H1 (cell line): ENCODE results near the gene CHST9. TPM values are rescaled to one million over a fixed set of nuclear protein-coding genes. Genes with fewer than 3 reads are reported as not detected.

Source experiments
- CTCF ChIA-PET: fragments of 300-600 bp; sonication (Branson Sonifier 250); formaldehyde crosslinking; loops from one replicate; lab custom pipeline; 2021; ENCODE audit not compliant: partially characterized antibody; lab: Charles Lee
- POLR2A ChIA-PET: fragments of 300-600 bp; sonication (Branson Sonifier 250); formaldehyde crosslinking; loops from one replicate; lab custom pipeline; 2021; ENCODE audit warnings: inconsistent platforms; ENCODE audit not compliant: partially characterized antibody; lab: Charles Lee
- DNase-seq, 2 experiments: peaks; one replicate each; pipeline versions ENCODE4 v3.0.0 to v3.0.0-alpha.2; 2010 to 2022; ENCODE audit warnings: low spot score in 2 of 2, low read depth in 1 of 2, mixed read lengths in 1 of 2
- FAIRE-seq: peaks from 2 replicates; lab custom pipeline; 2011; peaks lifted over from hg19 to GRCh38; lab: Jason Lieb, UNC
- H2AFZ ChIP-seq: 2 replicates; pipeline ENCODE4 v1.8.1; 2012; ENCODE audit warnings: low read length, inconsistent platforms
- H2AK5ac ChIP-seq: 2 replicates; pipeline ENCODE4 v1.6.1; 2013; ENCODE audit warnings: low read depth, low read length
- H2BK120ac ChIP-seq: replicated peaks from 2 replicates; pipeline ENCODE3; 2013; ENCODE audit warnings: low read depth, low read length, inconsistent platforms
- H2BK12ac ChIP-seq: 2 replicates; pipeline ENCODE4 v1.6.1; 2013; ENCODE audit warnings: low read depth, low read length
- H2BK15ac ChIP-seq: 2 replicates; pipeline ENCODE4 v1.6.1; 2013; ENCODE audit warnings: low read length
- H2BK20ac ChIP-seq: 2 replicates; pipeline ENCODE4 v1.6.1; 2013; ENCODE audit warnings: low read length
- H2BK5ac ChIP-seq: 2 replicates; pipeline ENCODE4 v1.6.1; 2013; ENCODE audit warnings: low read depth, low read length
- H3K14ac ChIP-seq: 2 replicates; pipeline ENCODE4 v1.6.1; 2013; ENCODE audit warnings: inconsistent platforms; ENCODE audit not compliant: insufficient read length
- H3K18ac ChIP-seq: 2 replicates; pipeline ENCODE4 v1.6.1; 2013; ENCODE audit warnings: low read length; ENCODE audit errors: extremely low read depth
- H3K23ac ChIP-seq: 2 replicates; pipeline ENCODE4 v1.6.1; 2013; ENCODE audit warnings: inconsistent platforms; ENCODE audit not compliant: insufficient read length
- H3K23me2 ChIP-seq: 2 replicates; pipeline ENCODE4 v1.6.1; 2013; ENCODE audit warnings: low read depth, low read length
- H3K27ac ChIP-seq: 2 replicates; pipeline ENCODE4 v1.6.1; 2011; ENCODE audit warnings: low read depth, low read length, inconsistent platforms
- H3K27me3 ChIP-seq, 4 experiments: replicated peaks in 1 of 4; 1 replicate in 1 of 4; 2 replicates in 3 of 4; pipeline versions ENCODE4 v1.6.1 to v1.8.1; 2011 to 2013; ENCODE audit warnings: low read length in 3 of 4, mild to moderate bottlenecking in 3 of 4, inconsistent platforms in 2 of 4, mixed read lengths in 2 of 4, moderate library complexity in 1 of 4; ENCODE audit not compliant: control insufficient read depth in 3 of 4, insufficient read depth in 3 of 4; ENCODE audit errors: extremely low read depth in 1 of 4
- H3K36me3 ChIP-seq, 4 experiments: 2 replicates each; pipeline versions ENCODE4 v1.6.1 to v1.8.1; 2011 to 2013; ENCODE audit warnings: mild to moderate bottlenecking in 4 of 4, low read length in 3 of 4, moderate library complexity in 2 of 4, control low read depth in 1 of 4, inconsistent platforms in 1 of 4; ENCODE audit not compliant: insufficient read depth in 4 of 4, control insufficient read depth in 2 of 4
- H3K4ac ChIP-seq: replicated peaks from 2 replicates; pipeline ENCODE3; 2013; ENCODE audit warnings: low read length, low read depth, mixed read lengths, inconsistent platforms; ENCODE audit not compliant: insufficient read length
- H3K4me1 ChIP-seq, 4 experiments: replicated peaks in 1 of 4; 1 replicate in 1 of 4; 2 replicates in 3 of 4; pipeline versions ENCODE4 v1.6.1 to v1.8.1; 2011 to 2013; ENCODE audit warnings: low read length in 3 of 4, inconsistent platforms in 2 of 4, mixed read lengths in 1 of 4; ENCODE audit not compliant: insufficient read depth in 4 of 4, control insufficient read depth in 3 of 4
- H3K4me2 ChIP-seq, 2 experiments: 2 replicates each; pipeline versions ENCODE4 v1.6.1 to v1.8.1; 2011 to 2013; ENCODE audit warnings: low read depth in 2 of 2, low read length in 2 of 2, control low read depth in 1 of 2, inconsistent platforms in 1 of 2, mild to moderate bottlenecking in 1 of 2; ENCODE audit not compliant: insufficient read depth in 1 of 2
- H3K4me3 ChIP-seq, 4 experiments: fragments of 200-600, 300-600 bp in 1 of 4; sonication (generic), shearing (Covaris generic), sonication (Bioruptor Twin) in 1 of 4; 2 replicates each; pipeline versions ENCODE4 v1.5.1 to v1.8.1; 2011 to 2016; ENCODE audit warnings: low read length in 4 of 4, low read depth in 3 of 4, control low read depth in 2 of 4, inconsistent platforms in 2 of 4, mild to moderate bottlenecking in 2 of 4, mixed read lengths in 1 of 4, moderate library complexity in 1 of 4; ENCODE audit not compliant: insufficient read depth in 2 of 4; ENCODE audit errors: extremely low read depth in 1 of 4
- H3K56ac ChIP-seq: replicated peaks from 2 replicates; pipeline ENCODE3; 2013; ENCODE audit warnings: low read depth, mild to moderate bottlenecking, mixed read lengths, low read length, inconsistent platforms; ENCODE audit not compliant: insufficient read length
- H3K79me1 ChIP-seq: 2 replicates; pipeline ENCODE4 v1.6.1; 2013; ENCODE audit warnings: low read depth, low read length, control low read depth
- H3K79me2 ChIP-seq, 2 experiments: 2 replicates each; pipeline versions ENCODE4 v1.6.1 to v1.8.1; 2012 to 2013; ENCODE audit warnings: low read length in 2 of 2, mild to moderate bottlenecking in 2 of 2, inconsistent platforms in 1 of 2; ENCODE audit not compliant: insufficient read depth in 2 of 2, control insufficient read depth in 1 of 2
- H3K9ac ChIP-seq, 4 experiments: replicated peaks in 1 of 4; 1 replicate in 1 of 4; 2 replicates in 3 of 4; pipeline versions ENCODE4 v1.6.1 to v1.8.1; 2011 to 2013; ENCODE audit warnings: low read depth in 3 of 4, low read length in 3 of 4, control low read depth in 2 of 4, mild to moderate bottlenecking in 2 of 4, moderate library complexity in 2 of 4, inconsistent platforms in 1 of 4; ENCODE audit errors: extremely low read depth in 1 of 4
- H3K9me3 ChIP-seq, 2 experiments: 2 replicates each; pipeline versions ENCODE4 v1.6.1 to v1.8.1; 2012 to 2013; ENCODE audit warnings: mild to moderate bottlenecking in 2 of 2, moderate library complexity in 2 of 2, control low read depth in 1 of 2, inconsistent platforms in 1 of 2, low read depth in 1 of 2, low read length in 1 of 2, mixed read lengths in 1 of 2; ENCODE audit not compliant: insufficient read depth in 2 of 2
- H4K20me1 ChIP-seq, 2 experiments: replicated peaks in 1 of 2; 2 replicates each; pipeline versions ENCODE3 to v1.8.1; 2011 to 2013; ENCODE audit warnings: inconsistent platforms in 2 of 2, low read length in 2 of 2, mild to moderate bottlenecking in 1 of 2; ENCODE audit not compliant: insufficient read depth in 2 of 2, control insufficient read depth in 1 of 2
- H4K5ac ChIP-seq: 2 replicates; pipeline ENCODE4 v1.6.1; 2013; ENCODE audit warnings: low read length, low read depth, mixed read lengths, inconsistent platforms; ENCODE audit not compliant: insufficient read length
- H4K8ac ChIP-seq: 2 replicates; pipeline ENCODE4 v1.8.0; 2013; ENCODE audit warnings: mild to moderate bottlenecking, moderate library complexity, low read length, inconsistent platforms; ENCODE audit not compliant: insufficient read depth; ENCODE audit errors: extremely low read depth
- H4K91ac ChIP-seq: replicated peaks from 2 replicates; pipeline ENCODE3; 2013; ENCODE audit warnings: low read length, mixed read lengths, inconsistent platforms; ENCODE audit not compliant: insufficient read length
- BRCA1 ChIP-seq: IDR thresholded peaks from 2 replicates; pipeline ENCODE4 v1.6.1; 2012; ENCODE audit warnings: low read depth, low read length, improper control_type of control experiment
- CREB1 ChIP-seq: IDR thresholded peaks from 2 replicates; pipeline ENCODE4 v1.6.1; 2012; ENCODE audit warnings: inconsistent platforms
- KDM5A ChIP-seq: fragments of 200-600 bp; IDR thresholded peaks from 2 replicates; pipeline ENCODE4 v1.7.1; 2012; ENCODE audit warnings: mild to moderate bottlenecking, low read length, inconsistent platforms, mixed read lengths
- MAX ChIP-seq: IDR thresholded peaks from 2 replicates; pipeline ENCODE4 v1.6.1; 2012; ENCODE audit warnings: inconsistent platforms
- TAF7 ChIP-seq: optimal IDR thresholded peaks from 2 replicates; pipeline ENCODE3; 2011; ENCODE audit warnings: low read depth, mild to moderate bottlenecking, inconsistent platforms, low read length, moderate library complexity, borderline replicate concordance
- WGBS, 2 experiments: shearing (Covaris generic) in 1 of 2; methylation state at CpG; one replicate each; pipeline versions ENCODE4 v1.1.6 to v1.1.7; 2013 to 2015; ENCODE audit warnings: low lambda C conversion rate in 2 of 2, mixed read lengths in 2 of 2, inconsistent platforms in 1 of 2, low coverage in 1 of 2, missing lambda C conversion rate in 1 of 2; ENCODE audit not compliant: insufficient replicate concordance in 2 of 2, insufficient coverage in 1 of 2, insufficient read length in 1 of 2; ENCODE audit errors: extremely low coverage in 1 of 2, missing lambda C conversion rate in 1 of 2; 5-methylcytosine and 5-hydroxymethylcytosine counted together
- polyA plus RNA-seq, 7 experiments: library from polyadenylated mRNA; depleted of rRNA in 3 of 7; stranded (reverse) in 5 of 7; unstranded in 2 of 7; fragments of >200 nt in 5 of 7; fragments of 200-250 nt in 2 of 7; gene quantifications; 1 replicate in 5 of 7; 2 replicates in 1 of 7; 4 replicates in 1 of 7; pipeline versions ENCODE4 v1.2.1 to v1.2.3, GENCODE V29; 2011 to 2013; ENCODE audit warnings: missing spikeins in 2 of 7, mixed read lengths in 2 of 7
- total RNA-seq: library from RNA; stranded (reverse); fragmentation: NEBNext Ultra II Directional; extraction: Animal tissue kit (Norgen Biotek cat#: 25700); gene quantifications from 2 replicates; pipeline ENCODE4 v1.2.1, GENCODE V29; 2021

CHST9 gene
- total and polyA plus RNA-seq, 2 of the 8 experiments (the other 6 are each of a cell fraction or from before 2014, with no cell fraction given) = 3.2 to 24.3 TPM

GRCh38 chr18:27014841-27015240 lies 170.3 kb downstream of the CHST9 start:
- POLR2A ChIA-PET = no interaction called here
- no peak for TF ChIP-seq MAX
- TF ChIP-seq CREB1 = no peak
- no peak for TF ChIP-seq KDM5A
- no peak for TF ChIP-seq TAF7
- no peak for TF ChIP-seq BRCA1

More at GRCh38 chr18:27014841-27015240, 170.3 kb downstream of the CHST9 start:
- FAIRE-seq (no peak), DNase-seq (no peak)
- CTCF ChIA-PET = interaction anchor here (0.6 to 1.0 kb wide), 5 partner anchors 9 to 721 kb away, joined by 3 to 5 read pairs (median 3); no protein-coding TSS in a partner anchor
- Histone ChIP-seq H4K20me1 (no peaks in the 10 kb centered on the region), H2BK15ac (no peak overlapping the region), H3K23me2 (no peaks in the 10 kb centered on the region; the same call in 1 of the 2 replicates), H3K4me3 (no peak overlapping the region), H3K23ac (no peak overlapping the region), H2BK12ac (no peak overlapping the region), H3K36me3 (no peaks in the 10 kb centered on the region), H3K9ac (no peak overlapping the region), H2AK5ac (no peak overlapping the region; the same call in 1 of the 2 replicates), H3K9me3 (no peaks in the 10 kb centered on the region), H3K4me2 (no peak overlapping the region), H3K56ac (no peak overlapping the region), H2BK20ac (no peak overlapping the region), H3K18ac (no peak overlapping the region), H3K79me1 (no peaks in the 10 kb centered on the region), H2BK120ac (no peak overlapping the region), H3K4ac (no peak overlapping the region), H4K91ac (no peak overlapping the region), H3K14ac (no peak overlapping the region), H4K8ac (no peak overlapping the region), H4K5ac (no peak overlapping the region), H3K4me1 (0 out of 7 replicates have a peak, but pooled peaks cover 0 to 2% (median 0%) of the 10 kb centered on the region in 4 experiments), H2BK5ac (no peak overlapping the region), H3K27me3 (no peaks in the 10 kb centered on the region), H3K79me2 (no peaks in the 10 kb centered on the region), H2AFZ (no peak overlapping the region), H3K27ac (no peak overlapping the region)
- WGBS, 2 experiments = 80% methylated on average over 1 of the region's 1 CpG; no CpG with 5 or more reads in 1 of the 2 experiments
